ENCODE measurements around the gene PROSER1.

The PROSER1 gene

GRCh38 chr13:39016787-39017186 lies 21.1 kb downstream of the PROSER1 start (continued):
- TF ChIP-seq POU6F1 (CRISPR knock-in tag; IDR thresholded peaks at IDR 0.05; ENCODE audit: borderline replicate concordance, low read depth): no peak

- TF ChIP-seq ZFP30 (CRISPR knock-in tag; IDR thresholded peaks at IDR 0.05) (no peak), TCF4 (CRISPR knock-in tag; IDR thresholded peaks at IDR 0.05; ENCODE audit: borderline replicate concordance) (no peak), PPARA (CRISPR knock-in tag; IDR thresholded peaks at IDR 0.05; ENCODE audit: borderline replicate concordance) (no peak), CSRNP3 (CRISPR knock-in tag; IDR thresholded peaks at IDR 0.05) (no peak), ZFP3 (CRISPR knock-in tag; IDR thresholded peaks at IDR 0.05) (no peak), CSDC2 (CRISPR knock-in tag; IDR thresholded peaks at IDR 0.05) (no peak), ESRRG (CRISPR knock-in tag; IDR thresholded peaks at IDR 0.05) (no peak), ZC3H10 (CRISPR knock-in tag; IDR thresholded peaks at IDR 0.05) (no peak), ARNTL (CRISPR knock-in tag; IDR thresholded peaks at IDR 0.05; ENCODE audit: borderline replicate concordance, low read depth) (no peak), TOX (CRISPR knock-in tag; IDR thresholded peaks at IDR 0.05; ENCODE audit: borderline replicate concordance) (no peak), GLIS3 (CRISPR knock-in tag; IDR thresholded peaks at IDR 0.05) (no peak), PATZ1 (CRISPR knock-in tag; IDR thresholded peaks at IDR 0.05; ENCODE audit: borderline replicate concordance) (no peak), TSHZ2 (CRISPR knock-in tag; IDR thresholded peaks at IDR 0.05) (no peak), SNAI2 (CRISPR knock-in tag; IDR thresholded peaks at IDR 0.05) (no peak), CREB5 (CRISPR knock-in tag; IDR thresholded peaks at IDR 0.05; ENCODE audit: low read depth) (no peak), RARB (CRISPR knock-in tag; IDR thresholded peaks at IDR 0.05) (no peak)
- no peak for ATAC-seq
Observed at GRCh38 chr13:39016087-39016486, 21.8 kb downstream of the PROSER1 start.

- TF ChIP-seq ARNTL (CRISPR knock-in tag; IDR thresholded peaks at IDR 0.05; ENCODE audit: borderline replicate concordance, low read depth): no peak
- no peak for TF ChIP-seq GLIS3 (CRISPR knock-in tag; IDR thresholded peaks at IDR 0.05)
- no peak for TF ChIP-seq TSHZ2 (CRISPR knock-in tag; IDR thresholded peaks at IDR 0.05)
- no peak for TF ChIP-seq ISL1 (CRISPR knock-in tag; IDR thresholded peaks at IDR 0.05)
- no peak for TF ChIP-seq ZNF8 (CRISPR knock-in tag; IDR thresholded peaks at IDR 0.05)
- TF ChIP-seq OSR1 (CRISPR knock-in tag; IDR thresholded peaks at IDR 0.05): no peak
- no peak for TF ChIP-seq ZC3H10 (CRISPR knock-in tag; IDR thresholded peaks at IDR 0.05)
- TF ChIP-seq TCF4 (CRISPR knock-in tag; IDR thresholded peaks at IDR 0.05; ENCODE audit: borderline replicate concordance): no peak
- TF ChIP-seq ZNF565 (CRISPR knock-in tag; conservative IDR thresholded peaks at IDR 0.05; ENCODE audit: low read depth): no peak
- TF ChIP-seq PATZ1 (CRISPR knock-in tag; IDR thresholded peaks at IDR 0.05; ENCODE audit: borderline replicate concordance): no peak
- TF ChIP-seq RARB (CRISPR knock-in tag; IDR thresholded peaks at IDR 0.05): no peak
- no peak for TF ChIP-seq TOX (CRISPR knock-in tag; IDR thresholded peaks at IDR 0.05; ENCODE audit: borderline replicate concordance)
- no peak for TF ChIP-seq ZFP30 (CRISPR knock-in tag; IDR thresholded peaks at IDR 0.05)
- TF ChIP-seq BACH2 (CRISPR knock-in tag; IDR thresholded peaks at IDR 0.05; ENCODE audit: borderline replicate concordance): no peak
- TF ChIP-seq CREB5 (CRISPR knock-in tag; IDR thresholded peaks at IDR 0.05; ENCODE audit: low read depth): no peak
- no peak for TF ChIP-seq ZNF70 (CRISPR knock-in tag; IDR thresholded peaks at IDR 0.05)
- ATAC-seq: no peak
Observed at GRCh38 chr13:39013462-39013861, 24.4 kb downstream of the PROSER1 start.

All from SK-N-SH treated with all-trans-retinoic acid at 6 μM for 48 hours (cell line).